NCI-H1105 (cell line): ENCODE results near the gene SLC1A7.

Source experiments
- DNase-seq: peaks from one replicate; lab custom pipeline; 2025; lab: John Stamatoyannopoulos, UW

Gene SLC1A7

GRCh38 chr1:53061123-53061858, 81.1 kb downstream of the SLC1A7 start:
- no peak for DNase-seq

- DNase-seq, result no peak
Measured at GRCh38 chr1:53060579-53060978, 81.9 kb downstream of the SLC1A7 start.

- no peak for DNase-seq
Measured at GRCh38 chr1:53057127-53057526, 85.3 kb downstream of the SLC1A7 start.

GRCh38 chr1:53051676-53052075, 90.8 kb downstream of the SLC1A7 start:
- DNase-seq, result peak; percentile 50

- no peak for DNase-seq
Measured at GRCh38 chr1:53050310-53050709, 92.1 kb downstream of the SLC1A7 start.

- DNase-seq, result no peak
Measured at GRCh38 chr1:53049574-53049967, 92.9 kb downstream of the SLC1A7 start.

- no peak for DNase-seq
Measured at GRCh38 chr1:53048960-53049573, 93.4 kb downstream of the SLC1A7 start.

GRCh38 chr1:53047737-53048736, 94.4 kb downstream of the SLC1A7 start:
- no peak for DNase-seq

- no peak for DNase-seq
Measured at GRCh38 chr1:53046930-53047329, 95.5 kb downstream of the SLC1A7 start.

GRCh38 chr1:53044926-53045325, 97.5 kb downstream of the SLC1A7 start:
- no peak for DNase-seq

GRCh38 chr1:53043271-53043670, 99.2 kb downstream of the SLC1A7 start:
- no peak for DNase-seq

- no peak for DNase-seq
Measured at GRCh38 chr1:53038566-53038965, 103.9 kb downstream of the SLC1A7 start.
